Activated T-helper 17 cell treated with anti-CD3 and anti-CD28 coated beads, Interleukin-2, amount 50 U/mL, for 72 hours (primary cell): ENCODE data around the gene DAB2IP. TPM values are rescaled to one million over a fixed set of nuclear protein-coding genes. Genes with fewer than 3 reads are reported as not detected.
"Not testable (repeated sequence)": the region's sequence is repeated elsewhere in the genome, so short reads cannot be mapped to it uniquely, and the experiment has no call there.

Source experiments
- ATAC-seq: fragments of 150-1000 bp; cut with Tn5 transposase; replicated peaks from 2 replicates; pipeline ENCODE4 v1.10.0; 2021; ENCODE audit warnings: mild to moderate bottlenecking, moderate library complexity
- H3K27ac Mint-ChIP-seq: one replicate; pipeline ENCODE4 v1.8.0; 2022; ENCODE audit warnings: mixed read lengths
- H3K27me3 Mint-ChIP-seq: one replicate; pipeline ENCODE4 v1.8.0; 2022; ENCODE audit warnings: mixed read lengths
- H3K36me3 Mint-ChIP-seq: one replicate; pipeline ENCODE4 v1.8.0; 2022; ENCODE audit warnings: low read depth, mild to moderate bottlenecking, mixed read lengths
- H3K4me1 Mint-ChIP-seq: one replicate; pipeline ENCODE4 v1.8.0; 2022; ENCODE audit warnings: mixed read lengths
- H3K4me3 Mint-ChIP-seq: one replicate; pipeline ENCODE4 v1.8.0; 2022; ENCODE audit warnings: mild to moderate bottlenecking, mixed read lengths
- H3K9me3 Mint-ChIP-seq: one replicate; pipeline ENCODE4 v1.8.0; 2022; ENCODE audit warnings: mixed read lengths
- total RNA-seq, 2 donors: library from RNA; stranded (reverse); gene quantifications; one replicate each; pipeline ENCODE4 v1.2.3, GENCODE V29; 2022

DAB2IP gene
- total RNA-seq, 2 donors from 2014 or later, result 0.09 TPM; not detected in 1

DNA sequence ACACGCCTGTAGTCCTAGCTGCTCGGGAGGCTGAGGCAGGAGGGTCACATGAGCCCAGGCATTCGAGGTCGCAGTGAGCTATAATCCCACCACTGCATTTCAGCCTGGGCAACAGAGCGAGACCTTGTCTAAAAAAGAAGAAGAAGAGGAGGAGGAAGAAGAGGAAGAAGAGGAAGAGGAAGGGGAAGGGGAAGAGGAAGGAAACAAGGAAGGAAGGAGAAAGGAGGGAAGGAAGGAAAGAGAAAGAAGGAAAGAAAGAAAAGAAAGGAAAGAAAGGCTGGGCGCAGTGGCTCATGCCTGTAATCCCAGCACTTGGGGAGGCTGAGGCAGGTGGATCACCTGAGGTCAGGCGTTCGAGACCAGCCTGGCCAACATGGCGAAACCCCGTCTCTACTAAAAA, 7.4 kb upstream of the DAB2IP start:
- not testable (repeated sequence) for H3K27me3 Mint-ChIP-seq, H3K36me3 Mint-ChIP-seq, H3K4me1 Mint-ChIP-seq, H3K27ac Mint-ChIP-seq, H3K4me3 Mint-ChIP-seq, H3K9me3 Mint-ChIP-seq, ATAC-seq

DNA sequence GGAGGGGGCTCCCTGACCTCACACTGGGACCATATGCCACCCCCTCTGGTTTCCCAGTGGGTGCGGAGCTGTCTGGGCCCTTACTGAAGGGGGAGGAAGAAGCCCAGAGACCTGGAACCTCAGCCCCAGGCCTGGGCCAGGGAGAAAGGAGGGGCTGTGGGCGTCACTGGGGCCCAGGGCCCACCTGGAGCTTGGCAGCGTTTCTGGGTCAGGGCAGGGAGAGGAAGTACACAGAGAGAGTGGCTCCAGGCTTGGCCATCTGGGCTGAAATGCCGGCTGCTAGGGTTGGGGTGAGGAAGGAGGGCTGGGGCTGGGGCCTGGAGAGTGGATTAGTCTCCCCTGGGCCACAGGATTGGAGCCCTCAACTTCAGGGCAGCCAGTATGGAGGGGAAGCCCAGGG, 6.4 kb upstream of the DAB2IP start:
- H3K9me3 Mint-ChIP-seq, result no peaks in the 10 kb centered on the region
- peaks cover 11% of the 10 kb centered on the region for H3K27me3 Mint-ChIP-seq
- no peaks in the 10 kb centered on the region for H3K36me3 Mint-ChIP-seq
- no peak for ATAC-seq
- H3K4me1 Mint-ChIP-seq, result no peaks in the 10 kb centered on the region
- no peak overlapping the region for H3K27ac Mint-ChIP-seq
- no peak overlapping the region for H3K4me3 Mint-ChIP-seq

DNA sequence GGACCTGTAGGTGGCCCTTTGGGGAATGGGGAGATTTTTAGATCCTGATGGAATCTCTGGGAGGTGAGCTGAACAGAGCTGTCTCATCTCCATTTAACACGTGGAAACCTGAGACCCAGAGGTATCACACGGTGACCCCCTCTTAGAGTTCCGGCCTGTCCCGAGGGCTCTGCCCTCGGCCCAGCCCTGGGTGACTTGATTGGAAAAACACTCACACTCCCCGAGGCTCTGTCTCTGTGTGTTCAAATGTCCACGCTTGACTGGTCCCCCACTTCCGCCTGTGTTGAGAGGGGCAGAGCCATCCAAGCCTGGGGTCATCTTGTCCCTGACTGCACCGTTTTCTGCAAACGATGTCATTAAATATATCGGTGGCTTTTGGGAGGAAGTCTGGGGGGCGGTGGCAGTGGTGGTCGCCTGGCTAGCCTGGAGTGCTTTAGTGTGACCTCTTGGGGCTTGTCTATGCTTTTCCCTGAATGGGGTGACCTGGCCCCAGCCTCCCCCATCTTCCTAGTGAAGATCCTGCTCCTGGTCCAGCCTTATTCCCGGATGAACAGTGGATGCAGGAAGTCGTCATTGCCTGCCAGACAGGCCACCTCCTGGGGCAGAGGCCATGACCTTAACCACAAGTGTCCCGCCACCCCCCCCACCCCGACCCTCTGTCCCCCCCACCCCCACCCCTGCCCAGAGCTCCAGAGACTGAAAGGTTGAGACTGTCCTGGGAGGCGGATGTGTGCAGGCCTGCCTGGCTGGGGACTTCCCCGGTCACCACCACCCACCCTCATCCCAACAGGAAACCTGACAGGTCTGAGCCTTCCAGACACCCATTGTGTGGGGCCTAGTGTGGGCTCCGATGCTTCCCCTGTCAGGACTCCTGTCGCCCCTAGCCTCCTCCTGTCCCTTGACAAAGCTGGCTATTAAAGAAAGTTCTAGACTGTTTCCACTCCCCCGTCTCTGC, 5.3 kb upstream of the DAB2IP start:
- H3K4me3 Mint-ChIP-seq, result no peak overlapping the region
- no peaks in the 10 kb centered on the region for H3K9me3 Mint-ChIP-seq
- H3K36me3 Mint-ChIP-seq, result no peaks in the 10 kb centered on the region
- no peaks in the 10 kb centered on the region for H3K4me1 Mint-ChIP-seq
- peaks cover 19% of the 10 kb centered on the region for H3K27me3 Mint-ChIP-seq
- no peak overlapping the region for H3K27ac Mint-ChIP-seq
- no peak for ATAC-seq

DNA sequence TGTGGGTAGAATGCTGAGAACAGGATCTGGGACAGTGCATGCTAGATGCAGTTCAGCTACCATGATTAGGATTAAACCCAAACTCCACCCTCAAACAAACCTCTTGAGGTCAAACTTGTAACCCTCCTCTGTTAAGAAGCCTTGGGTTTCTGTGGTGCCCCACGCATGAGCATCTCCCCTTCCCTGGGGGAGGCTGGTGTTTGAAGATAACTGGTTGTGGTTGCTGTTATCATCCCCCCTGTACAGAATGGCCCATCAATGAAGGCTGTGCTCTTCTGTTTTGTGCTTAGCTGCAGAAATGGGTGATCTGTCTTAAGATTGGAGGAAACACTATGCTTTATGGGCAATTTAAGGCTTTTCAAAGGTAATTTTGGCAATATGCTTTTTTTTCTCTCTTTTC, 4.4 kb upstream of the DAB2IP start:
- H3K36me3 Mint-ChIP-seq, result no peaks in the 10 kb centered on the region
- no peaks in the 10 kb centered on the region for H3K9me3 Mint-ChIP-seq
- no peaks in the 10 kb centered on the region for H3K4me1 Mint-ChIP-seq
- ATAC-seq, result no peak
- peaks cover 21% of the 10 kb centered on the region for H3K27me3 Mint-ChIP-seq
- no peak overlapping the region for H3K27ac Mint-ChIP-seq
- no peak overlapping the region for H3K4me3 Mint-ChIP-seq

DNA sequence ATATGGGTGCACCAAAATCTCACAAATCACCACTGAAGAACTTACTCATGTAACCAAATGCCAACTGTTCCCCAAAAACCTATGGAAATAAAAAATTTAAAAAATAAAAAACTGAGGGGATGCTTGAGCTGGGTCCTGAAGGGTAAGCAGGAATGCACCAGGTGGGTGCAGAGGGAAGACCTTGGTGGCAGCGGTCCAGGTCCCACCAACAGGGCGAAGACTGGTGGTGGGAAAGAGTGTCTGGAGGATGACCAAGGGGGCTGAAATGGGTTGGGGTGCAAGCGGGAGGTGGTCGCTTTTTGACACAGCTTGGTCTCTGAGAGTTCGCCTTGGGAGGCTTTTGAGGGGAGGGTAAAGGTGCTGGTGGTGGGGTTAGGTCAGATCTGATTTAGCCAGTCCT, 3.3 kb upstream of the DAB2IP start:
- no peaks in the 10 kb centered on the region for H3K4me1 Mint-ChIP-seq
- H3K27me3 Mint-ChIP-seq, result peaks cover 28% of the 10 kb centered on the region
- no peaks in the 10 kb centered on the region for H3K9me3 Mint-ChIP-seq
- H3K4me3 Mint-ChIP-seq, result no peak overlapping the region
- H3K27ac Mint-ChIP-seq, result no peak overlapping the region
- no peaks in the 10 kb centered on the region for H3K36me3 Mint-ChIP-seq
- ATAC-seq, result no peak

DNA sequence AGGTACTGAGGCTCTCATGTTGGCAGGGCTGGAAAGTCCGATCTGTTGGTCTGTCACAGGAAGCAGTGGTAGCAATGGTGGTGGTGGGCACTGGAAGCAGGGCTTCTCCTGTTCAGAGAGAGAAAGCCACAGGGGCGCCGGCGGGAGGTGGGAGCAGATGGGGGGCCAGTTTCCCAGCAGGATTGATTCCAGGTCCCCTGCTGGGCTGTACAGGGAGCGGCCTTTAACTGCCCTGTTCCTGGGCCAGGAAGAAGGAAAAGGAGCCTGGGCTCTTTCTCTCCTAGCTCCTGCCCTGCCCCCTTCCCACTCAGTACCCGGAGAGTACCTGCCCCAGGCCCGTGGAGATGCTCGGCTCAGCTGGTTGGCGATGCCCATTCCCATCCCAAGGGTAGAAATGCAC, 2.6 kb upstream of the DAB2IP start:
- H3K36me3 Mint-ChIP-seq, result no peaks in the 10 kb centered on the region
- H3K4me1 Mint-ChIP-seq, result no peaks in the 10 kb centered on the region
- H3K4me3 Mint-ChIP-seq, result no peak overlapping the region
- no peak overlapping the region for H3K27ac Mint-ChIP-seq
- peaks cover 34% of the 10 kb centered on the region for H3K27me3 Mint-ChIP-seq
- no peaks in the 10 kb centered on the region for H3K9me3 Mint-ChIP-seq
- no peak for ATAC-seq

DNA sequence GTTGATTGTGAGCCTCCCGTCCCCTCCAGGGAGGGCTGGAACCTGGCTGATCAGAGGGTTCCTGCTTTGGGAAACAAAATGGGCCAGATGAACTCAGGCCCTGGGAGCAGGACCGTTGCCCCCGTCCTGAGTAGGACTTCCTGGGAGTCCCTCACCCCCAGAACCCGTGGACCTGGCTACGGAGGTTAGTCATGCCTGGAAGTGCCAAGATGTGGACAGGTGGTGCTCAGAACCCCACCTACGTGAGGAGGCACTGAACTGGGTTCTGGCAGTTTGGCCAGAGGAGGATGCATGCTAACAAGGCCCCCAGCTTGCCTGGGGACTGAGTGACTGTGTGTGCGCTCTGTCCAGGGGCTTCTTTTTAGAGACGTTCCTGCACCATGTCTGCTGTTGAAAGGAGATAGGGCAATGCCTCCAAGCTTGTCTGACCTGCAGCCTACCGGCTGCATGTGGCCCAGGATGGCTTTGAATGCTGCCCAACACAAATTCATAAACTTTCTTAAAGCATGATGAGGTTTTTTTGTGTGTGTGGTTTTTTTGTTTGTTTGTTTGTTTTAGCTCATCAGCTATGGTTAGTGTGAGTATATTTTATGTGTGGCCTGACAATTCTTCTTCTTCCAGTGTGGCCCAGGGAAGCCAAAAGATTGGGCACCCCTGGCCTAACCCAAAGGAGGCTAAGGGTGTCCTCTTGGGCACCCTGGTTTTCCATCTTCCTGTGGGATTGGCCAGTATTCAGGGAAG, 1.8 kb upstream of the DAB2IP start:
- Mint-ChIP-seq H3K4me1 (no peaks in the 10 kb centered on the region), H3K9me3 (no peaks in the 10 kb centered on the region), H3K4me3 (no peak overlapping the region), H3K27ac (no peak overlapping the region), H3K27me3 (peaks cover 43% of the 10 kb centered on the region), H3K36me3 (no peaks in the 10 kb centered on the region)
- no peak for ATAC-seq

DNA sequence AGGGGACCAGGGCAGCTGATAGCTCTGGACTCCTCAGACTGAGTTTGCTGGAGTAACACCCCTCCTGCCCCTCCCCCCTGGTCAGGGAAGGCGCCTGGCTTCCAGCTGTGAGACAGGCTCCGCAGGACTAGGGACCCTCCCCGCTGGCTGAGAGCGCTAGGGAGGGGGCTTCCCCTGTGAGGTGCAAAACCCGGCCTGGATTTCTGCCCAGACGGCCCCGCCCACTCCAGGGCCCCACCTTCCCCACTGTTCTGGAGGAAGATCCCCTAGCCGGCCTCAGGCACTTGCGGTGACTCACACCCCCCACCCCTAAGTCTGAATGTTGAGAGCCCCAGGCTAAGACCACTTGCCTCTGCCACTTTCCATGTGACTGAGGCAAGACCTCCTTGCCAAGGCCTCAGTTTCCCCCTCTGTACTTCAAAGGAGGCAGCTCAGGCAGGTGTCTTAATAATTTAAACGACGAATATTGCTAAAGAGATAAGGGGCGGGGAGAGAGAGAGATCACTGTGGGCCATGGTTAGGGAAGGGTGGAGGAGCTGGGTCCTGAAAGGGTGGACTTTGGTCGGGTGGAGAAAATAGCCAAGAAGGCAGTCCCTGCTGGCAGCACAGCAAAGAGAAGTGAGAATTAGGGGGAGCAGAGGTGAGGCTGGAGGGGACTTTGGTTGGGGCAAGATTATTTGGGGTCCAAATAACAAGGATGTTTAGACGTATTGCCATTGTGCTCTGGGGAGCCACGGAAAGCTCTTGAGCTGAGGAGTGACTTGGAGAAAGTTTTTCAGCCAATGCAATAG, 1.0 kb upstream of the DAB2IP start:
- H3K36me3 Mint-ChIP-seq, result no peaks in the 10 kb centered on the region
- no peak for ATAC-seq
- peaks cover 48% of the 10 kb centered on the region for H3K27me3 Mint-ChIP-seq
- H3K4me3 Mint-ChIP-seq, result peak overlapping the region; percentile 8
- H3K9me3 Mint-ChIP-seq, result no peaks in the 10 kb centered on the region
- no peaks in the 10 kb centered on the region for H3K4me1 Mint-ChIP-seq
- no peak overlapping the region for H3K27ac Mint-ChIP-seq

DNA sequence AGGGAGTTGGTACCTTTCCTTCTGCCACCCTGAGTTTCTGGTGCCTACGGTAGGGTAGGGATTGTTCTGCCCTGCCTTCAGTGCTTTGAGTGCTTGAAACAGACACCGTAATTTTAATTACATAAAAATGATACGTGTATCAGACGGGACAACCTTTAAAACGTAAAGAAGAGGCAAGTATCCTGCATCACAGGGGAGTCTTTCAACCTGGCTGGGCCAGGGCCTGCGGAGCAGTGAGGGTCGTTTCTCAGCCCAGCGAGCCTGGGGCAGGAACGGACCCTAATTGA, 483 bp upstream of the DAB2IP start:
- ATAC-seq, result no peak
- no peaks in the 10 kb centered on the region for H3K9me3 Mint-ChIP-seq
- no peak overlapping the region for H3K27ac Mint-ChIP-seq
- H3K4me3 Mint-ChIP-seq, result peak overlapping the region; percentile 8
- H3K36me3 Mint-ChIP-seq, result no peaks in the 10 kb centered on the region
- no peaks in the 10 kb centered on the region for H3K4me1 Mint-ChIP-seq
- H3K27me3 Mint-ChIP-seq, result peaks cover 49% of the 10 kb centered on the region

DNA sequence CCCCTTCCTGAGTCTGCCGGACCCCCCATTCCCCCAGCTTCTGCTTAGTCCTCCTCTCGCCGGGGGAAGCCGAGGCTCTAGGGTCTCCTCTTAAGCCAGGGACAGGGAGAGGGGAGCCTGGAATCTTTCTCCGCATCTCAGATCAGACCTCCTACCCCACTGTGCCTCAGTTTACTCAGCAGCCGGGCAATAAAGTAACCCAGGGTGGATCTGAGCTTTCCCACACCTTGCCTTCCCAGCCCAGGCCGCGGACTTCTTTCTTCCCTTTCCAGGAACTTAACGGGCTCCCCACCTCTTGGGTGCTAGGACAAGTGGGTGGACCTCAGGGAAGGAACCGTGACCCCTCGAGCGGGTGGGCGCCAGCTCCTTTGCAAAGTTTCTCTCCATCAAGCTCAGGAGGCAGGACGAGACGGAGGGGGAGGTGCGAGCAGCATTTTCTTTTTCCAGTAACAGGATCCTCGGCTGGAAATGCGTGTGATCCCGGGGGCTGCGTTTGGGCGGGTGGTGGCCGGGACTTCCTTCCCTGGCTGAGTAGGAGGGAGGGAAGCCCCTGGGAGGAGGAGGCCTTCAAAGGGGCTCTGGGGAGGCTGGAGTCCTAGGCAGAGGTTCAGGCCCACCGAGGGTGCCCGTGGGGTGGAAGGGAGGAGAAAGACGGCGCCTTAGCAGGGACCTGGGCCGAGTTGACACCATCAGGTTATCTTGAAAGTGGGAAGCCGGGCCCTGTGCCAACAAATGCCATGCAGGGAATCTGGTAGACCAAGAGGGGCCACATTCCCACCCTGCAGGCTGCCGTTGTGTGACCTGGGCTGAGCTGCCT, 795 bp downstream of the DAB2IP start:
- H3K27ac Mint-ChIP-seq, result no peak overlapping the region
- peak overlapping the region; percentile 50 for H3K4me3 Mint-ChIP-seq
- no peaks in the 10 kb centered on the region for H3K4me1 Mint-ChIP-seq
- ATAC-seq, result no peak
- no peaks in the 10 kb centered on the region for H3K9me3 Mint-ChIP-seq
- H3K27me3 Mint-ChIP-seq, result peaks cover 54% of the 10 kb centered on the region
- H3K36me3 Mint-ChIP-seq, result no peaks in the 10 kb centered on the region

DNA sequence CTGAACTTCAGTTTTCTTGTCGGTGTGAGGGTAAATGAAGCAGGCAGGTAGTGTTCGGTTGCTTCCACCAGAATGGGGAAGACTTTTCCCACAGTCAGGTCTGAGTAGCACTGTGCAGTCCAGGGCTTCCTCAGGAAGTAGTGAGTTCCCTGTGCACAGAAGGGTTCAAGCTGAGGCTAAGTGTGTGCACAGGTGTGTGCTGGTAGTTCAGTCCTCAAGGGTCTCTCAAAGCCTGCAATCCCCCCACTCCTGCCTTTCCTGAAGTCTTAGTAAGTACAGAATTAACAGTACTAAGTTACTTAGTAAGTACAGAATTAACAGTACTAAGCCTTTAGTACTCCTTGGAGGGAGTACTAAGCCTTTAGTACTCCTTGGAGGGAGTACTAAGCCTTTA, 1.4 kb downstream of the DAB2IP start:
- Mint-ChIP-seq H3K9me3 (no peaks in the 10 kb centered on the region), H3K36me3 (no peaks in the 10 kb centered on the region), H3K27me3 (peaks cover 59% of the 10 kb centered on the region)

DNA sequence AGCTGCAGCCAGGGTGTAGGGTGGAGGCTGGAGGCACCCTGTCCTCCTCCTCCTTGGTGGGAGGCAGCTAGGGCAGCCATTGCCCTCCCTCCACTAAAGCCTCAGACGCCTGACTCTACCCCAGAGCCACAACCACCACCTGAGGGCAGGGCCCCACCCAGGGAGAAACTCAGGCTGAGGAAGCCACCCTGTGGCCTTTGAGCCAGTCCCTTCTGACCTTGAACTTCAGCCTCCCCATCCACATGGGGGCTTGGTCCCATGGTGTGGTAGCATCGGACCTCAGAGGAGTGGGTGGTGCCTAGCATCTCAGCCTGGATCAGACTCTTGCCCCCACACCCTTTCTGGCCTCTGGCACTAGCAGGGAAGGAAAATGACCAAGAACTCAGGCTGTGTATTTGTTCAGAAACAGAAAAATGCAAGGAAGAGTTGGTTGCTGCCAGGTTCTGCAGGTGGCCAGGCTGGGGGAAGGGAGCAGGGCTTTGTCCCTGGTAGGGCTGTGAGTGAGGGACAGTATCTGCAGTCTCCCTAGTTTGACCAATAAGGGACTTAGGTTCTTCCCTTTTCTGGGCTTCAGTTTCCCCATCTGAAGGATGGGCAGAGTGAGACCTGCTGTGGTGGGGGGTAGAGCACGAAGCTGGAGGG, 3.2 kb downstream of the DAB2IP start:
- Mint-ChIP-seq H3K9me3 (no peaks in the 10 kb centered on the region), H3K27ac (no peak overlapping the region), H3K4me1 (no peaks in the 10 kb centered on the region), H3K27me3 (peaks cover 58% of the 10 kb centered on the region), H3K36me3 (no peaks in the 10 kb centered on the region), H3K4me3 (no peak overlapping the region)
- no peak for ATAC-seq

More for the DNA sequence above, 1.4 kb downstream of the DAB2IP start:
- Mint-ChIP-seq H3K4me3 (no peak overlapping the region), H3K4me1 (no peaks in the 10 kb centered on the region), H3K27ac (no peak overlapping the region)
- no peak for ATAC-seq

DNA sequence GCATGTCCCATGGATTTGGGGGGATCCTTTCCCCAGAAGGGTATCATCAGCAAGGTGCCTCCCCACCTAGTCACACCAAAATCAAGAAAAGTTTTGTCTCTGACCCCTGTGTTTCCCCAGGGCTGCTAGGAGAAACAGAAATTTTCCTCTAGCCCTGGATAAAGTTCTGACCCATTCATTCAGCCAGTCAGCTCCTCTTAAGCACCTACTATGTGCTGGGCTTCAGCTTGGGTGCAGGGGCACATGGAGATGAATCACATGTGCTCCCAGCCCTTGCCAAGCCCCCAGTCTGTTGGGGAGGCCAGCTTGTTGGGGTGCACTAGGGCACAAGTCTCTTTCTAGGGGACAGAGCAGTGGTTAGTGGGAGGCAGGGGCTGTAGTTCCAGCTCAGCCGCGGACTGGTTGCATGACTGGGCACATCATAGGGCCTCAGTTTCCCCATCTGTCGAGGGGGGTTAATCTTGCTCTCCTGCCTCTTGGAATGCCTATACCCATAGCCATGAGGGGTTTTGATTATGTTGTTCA, 3.9 kb downstream of the DAB2IP start:
- no peaks in the 10 kb centered on the region for H3K36me3 Mint-ChIP-seq
- H3K4me1 Mint-ChIP-seq, result no peaks in the 10 kb centered on the region
- H3K4me3 Mint-ChIP-seq, result no peak overlapping the region
- ATAC-seq, result no peak
- H3K27ac Mint-ChIP-seq, result no peak overlapping the region
- no peaks in the 10 kb centered on the region for H3K9me3 Mint-ChIP-seq
- H3K27me3 Mint-ChIP-seq, result peaks cover 56% of the 10 kb centered on the region
